ENCODE measurements around the gene TRAPPC8. TPM values are rescaled to one million over a fixed set of nuclear protein-coding genes. Genes with fewer than 3 reads are reported as not detected.
"Not testable (repeated sequence)": the region's sequence is repeated elsewhere in the genome, so short reads cannot be mapped to it uniquely, and the experiment has no call there.

TRAPPC8 gene
- polyA plus RNA-seq, 3 donors = 65.4 to 72.7 (median 68.6) TPM

DNA sequence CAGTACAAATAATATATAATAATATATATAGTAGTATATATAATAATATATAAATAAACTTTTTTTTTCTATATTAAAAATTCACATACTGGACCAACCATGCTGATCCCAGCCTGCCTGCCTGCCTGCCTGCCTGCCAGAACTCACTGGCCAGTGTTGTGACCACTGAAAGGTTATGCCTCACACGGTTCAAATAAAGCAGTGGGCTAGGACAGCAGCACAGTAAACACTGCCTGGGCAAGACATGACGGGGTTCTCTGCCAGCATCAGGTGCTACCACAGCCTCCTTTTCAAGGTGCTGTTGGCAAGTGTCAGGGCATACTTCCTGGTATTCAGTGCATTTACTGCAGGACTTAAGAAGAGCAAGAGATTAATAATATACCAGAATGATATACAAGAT, 67.6 kb downstream of the TRAPPC8 start:
- DNase-seq (ENCODE audit: low read depth in 3 of 3, low spot score in 2 of 3) = no peak

DNA sequence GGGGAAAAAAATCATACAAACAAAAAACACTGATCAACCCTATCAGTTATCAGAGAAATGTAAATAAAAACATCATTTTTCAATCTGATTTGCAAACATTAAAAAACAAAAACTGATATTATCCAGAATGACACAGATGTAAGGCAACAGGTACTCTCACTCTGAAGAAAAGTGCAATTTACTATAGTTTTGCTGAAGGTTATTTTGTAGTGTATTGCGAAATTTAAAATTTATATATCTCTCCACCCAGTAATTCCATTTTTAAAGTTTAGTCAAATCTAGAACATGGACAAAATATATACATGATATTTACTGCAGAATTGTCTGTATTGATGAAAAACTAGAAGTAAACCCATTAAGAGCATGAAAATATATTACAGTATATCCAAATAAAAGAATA, 79.8 kb downstream of the TRAPPC8 start:
- DNase-seq (ENCODE audit: low read depth in 3 of 3, low spot score in 2 of 3) = no peak

DNA sequence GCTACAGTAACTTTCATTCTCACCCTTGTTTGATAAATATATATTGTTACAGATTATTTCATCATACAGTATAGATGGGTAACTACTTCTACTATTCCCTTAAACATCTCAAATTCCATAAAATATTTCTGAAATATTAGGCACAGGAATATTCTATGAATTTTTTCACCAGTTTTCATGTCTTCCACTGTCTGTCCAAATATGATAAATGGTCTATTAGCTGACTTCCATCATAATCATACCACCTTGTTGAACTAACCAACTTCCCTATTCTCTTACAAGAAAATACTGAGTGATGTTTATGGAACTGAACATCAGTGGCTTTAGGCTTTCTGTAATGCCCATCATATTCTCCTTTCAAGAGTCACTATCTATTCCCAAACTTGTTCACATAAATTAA, 82.4 kb downstream of the TRAPPC8 start:
- no peak for DNase-seq (ENCODE audit: low read depth in 3 of 3, low spot score in 2 of 3)

DNA sequence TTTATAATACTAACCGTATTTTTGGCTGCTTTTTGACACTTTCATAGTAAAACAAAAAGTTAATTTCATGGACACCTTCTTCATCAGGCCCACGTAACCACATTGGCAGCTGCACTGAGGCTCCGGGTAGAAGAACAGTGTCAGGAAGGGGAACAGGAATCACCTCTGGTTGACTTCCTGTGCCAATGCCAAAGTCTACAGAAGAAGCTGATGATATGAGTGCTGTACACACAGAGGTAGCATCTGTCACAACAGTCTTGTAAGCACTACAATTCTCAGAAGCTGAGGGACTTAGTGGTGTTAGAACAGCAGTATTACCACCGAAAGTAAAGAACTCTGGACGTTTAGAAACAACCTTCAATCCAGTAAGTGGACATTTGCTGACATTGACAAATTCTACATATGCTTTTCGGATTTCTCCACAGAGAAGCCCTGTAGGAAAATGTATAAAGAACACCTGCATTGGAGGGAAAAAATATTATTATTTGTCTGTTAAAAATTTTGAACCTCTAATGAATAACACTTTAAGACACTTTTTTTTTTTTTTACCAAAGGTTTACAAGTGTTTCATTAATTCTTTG, 85.3 kb downstream of the TRAPPC8 start:
- no peak for DNase-seq (ENCODE audit: low read depth in 3 of 3, low spot score in 2 of 3)

DNA sequence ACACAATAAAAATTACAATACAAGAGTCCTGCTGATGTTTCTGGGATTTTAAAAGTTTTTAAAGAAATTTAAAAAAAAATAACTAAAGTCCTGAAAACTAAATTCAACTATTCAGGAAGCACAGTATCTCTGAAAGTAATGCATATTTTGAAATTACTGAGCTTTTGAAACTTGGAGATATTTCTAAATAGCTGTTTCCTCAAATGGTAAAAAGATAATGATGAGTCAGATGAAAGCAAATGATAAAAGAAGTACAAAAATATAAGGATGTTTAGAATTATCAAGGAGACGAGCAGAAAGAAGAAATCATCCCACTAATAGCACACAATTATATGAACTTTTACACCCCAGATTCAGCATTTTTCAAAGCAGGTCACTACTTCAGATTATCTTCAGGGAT, 92.1 kb downstream of the TRAPPC8 start:
- no peak for DNase-seq (ENCODE audit: low read depth in 3 of 3, low spot score in 2 of 3)

DNA sequence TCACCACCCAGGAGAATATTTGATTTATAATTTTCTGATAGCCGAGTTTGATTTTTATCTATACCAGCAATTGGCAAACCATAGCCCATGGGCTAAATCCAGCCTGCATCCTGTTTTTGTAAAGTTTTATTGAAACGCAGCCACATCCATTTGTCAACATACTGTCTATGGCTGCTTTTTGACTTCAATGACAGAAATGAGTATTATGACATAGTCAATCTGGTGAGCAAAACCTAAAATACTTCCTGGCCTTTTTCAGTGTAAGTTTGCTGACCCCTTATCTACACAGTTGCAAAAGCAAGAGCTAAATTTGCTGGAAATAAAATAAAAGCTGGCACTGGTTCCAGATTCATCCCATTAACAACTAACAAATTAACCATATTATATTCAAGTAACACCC, 102.4 kb downstream of the TRAPPC8 start:
- DNase-seq (ENCODE audit: low read depth in 3 of 3, low spot score in 2 of 3) = no peak

DNA sequence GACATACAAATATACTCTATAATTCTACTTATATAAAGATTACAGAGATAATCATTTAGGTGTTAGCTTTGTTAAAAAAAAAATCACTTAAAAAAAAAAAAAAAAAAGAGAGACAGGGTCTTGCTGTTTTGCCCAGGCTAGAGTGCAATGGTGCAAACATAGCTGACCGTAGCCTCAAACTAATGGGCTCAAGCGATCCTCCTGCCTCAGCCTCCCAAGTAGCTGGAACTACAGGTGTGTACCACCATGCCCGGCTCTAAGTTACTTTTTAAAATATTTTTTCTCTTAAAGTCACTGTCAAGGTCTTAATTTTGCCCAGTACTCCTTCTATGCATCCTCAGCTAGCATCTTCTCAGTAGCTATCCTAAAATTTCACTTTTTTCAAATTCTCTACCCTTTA, 105.0 kb downstream of the TRAPPC8 start:
- no peak for DNase-seq (ENCODE audit: low read depth in 3 of 3, low spot score in 2 of 3)

DNA sequence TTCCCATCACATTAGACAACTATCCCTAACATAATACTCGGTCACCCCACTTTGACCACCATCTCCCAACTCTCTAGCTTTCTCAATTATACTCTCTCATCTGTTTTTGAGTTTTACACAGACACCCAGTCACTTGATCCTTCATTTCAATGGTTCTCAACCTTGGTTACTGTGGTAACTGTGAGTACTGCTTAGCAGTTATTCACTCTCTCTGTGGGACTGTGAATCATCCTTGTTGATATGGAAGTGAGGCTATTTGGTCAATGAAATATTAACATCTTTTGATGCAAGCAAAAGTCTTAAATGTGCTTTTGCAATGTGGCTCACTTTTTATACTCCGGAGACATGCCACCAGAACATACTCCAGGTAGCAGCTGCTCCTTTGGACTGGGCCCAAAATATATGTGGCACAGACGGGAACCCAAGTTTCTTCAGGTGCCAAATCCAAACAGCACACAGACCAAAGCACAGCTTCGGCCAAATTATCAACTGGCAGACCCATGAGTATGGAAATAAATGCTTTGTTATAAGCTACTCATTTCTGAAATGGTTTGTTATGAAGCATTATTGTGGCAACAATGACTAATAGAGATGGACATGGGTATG, 107.3 kb downstream of the TRAPPC8 start:
- no peak for DNase-seq (ENCODE audit: low read depth in 3 of 3, low spot score in 2 of 3)

DNA sequence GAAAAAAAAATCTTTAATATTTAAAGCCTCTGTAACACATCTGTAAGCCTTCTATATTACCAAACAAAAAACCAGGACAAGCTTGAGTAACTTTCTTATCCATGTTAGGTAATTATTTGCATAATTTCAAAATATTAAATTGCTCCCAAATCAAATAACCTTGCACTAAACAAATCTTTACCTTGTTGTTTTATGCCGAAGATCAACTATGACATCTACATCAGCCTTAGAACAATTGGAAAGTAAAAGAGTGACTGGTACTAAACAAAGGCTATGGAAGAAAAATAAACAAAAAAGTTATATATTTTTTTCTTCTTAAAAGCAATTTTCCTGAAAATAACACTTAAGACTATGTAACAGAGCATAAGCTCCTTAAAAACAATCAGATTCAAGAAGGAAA, 111.0 kb downstream of the TRAPPC8 start:
- no peak for DNase-seq (ENCODE audit: low read depth in 3 of 3, low spot score in 2 of 3)

DNA sequence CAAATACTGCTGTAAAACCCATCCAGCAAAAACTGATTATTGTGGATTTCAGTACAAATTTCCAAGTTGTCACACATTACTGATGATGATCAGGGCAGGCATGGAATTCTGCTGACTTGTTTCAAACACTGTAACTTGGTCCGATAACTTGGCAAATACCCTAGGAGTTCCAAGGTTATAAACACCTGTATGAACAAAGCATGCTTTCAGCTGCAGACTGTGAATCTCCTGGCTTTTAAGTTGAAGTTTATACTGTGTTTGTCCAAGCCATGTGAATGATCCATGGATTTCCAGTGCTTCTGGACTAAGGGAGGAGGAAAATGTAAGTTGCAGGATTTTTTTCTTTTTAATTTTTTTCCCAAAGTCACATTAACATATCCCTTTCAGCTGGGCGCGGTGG, 112.2 kb downstream of the TRAPPC8 start:
- no peak for DNase-seq (ENCODE audit: low read depth in 3 of 3, low spot score in 2 of 3)

DNA sequence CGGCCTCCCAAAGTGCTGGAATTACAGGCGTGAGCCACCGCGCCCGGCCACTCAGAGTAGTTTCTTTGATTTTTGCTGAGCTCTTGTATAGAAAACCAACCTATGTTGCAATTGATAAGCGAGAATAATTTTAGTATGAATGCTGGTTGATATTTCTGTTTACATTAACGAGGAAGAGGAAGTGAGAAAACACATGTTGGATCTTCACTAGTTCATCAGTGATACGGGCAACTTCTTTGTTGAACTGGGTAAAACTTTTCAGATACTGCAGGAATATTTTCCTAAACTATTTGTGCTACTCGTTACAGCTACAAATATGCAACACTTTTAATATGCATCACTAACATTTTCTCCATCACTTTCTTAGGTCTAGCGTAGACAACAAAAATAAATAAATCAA, 114.3 kb downstream of the TRAPPC8 start:
- no peak for DNase-seq (ENCODE audit: low read depth in 3 of 3, low spot score in 2 of 3)

DNA sequence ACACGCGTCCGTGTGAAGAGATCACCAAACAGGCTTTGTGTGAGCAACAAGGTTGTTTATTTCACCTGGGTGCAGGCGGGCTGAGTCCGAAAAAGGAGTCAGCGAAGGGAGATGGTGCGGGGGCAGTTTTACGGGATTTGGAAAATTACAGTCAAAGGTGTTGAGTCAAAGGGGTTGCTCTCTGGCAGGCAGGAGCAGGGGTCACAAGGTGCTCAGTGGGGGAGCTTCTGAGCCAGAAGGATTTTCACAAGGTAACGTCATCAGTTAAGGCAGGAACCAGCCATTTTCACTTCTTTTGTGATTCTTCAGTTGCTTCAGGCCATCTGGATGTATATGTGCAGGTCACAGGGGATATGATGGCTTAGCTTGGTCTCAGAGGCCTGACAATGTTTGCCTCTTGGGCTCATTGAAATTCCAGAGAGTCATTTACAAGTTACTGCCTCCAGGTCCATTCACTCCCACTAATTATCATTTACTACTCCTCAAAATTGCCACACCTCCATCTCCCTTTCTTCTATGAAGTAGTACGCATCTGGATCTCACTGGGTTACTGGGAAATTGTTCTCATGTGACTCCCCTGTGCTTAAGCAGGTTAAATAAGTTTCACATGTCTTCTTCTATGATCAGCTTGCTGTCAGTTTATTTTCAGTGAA, 116.1 kb downstream of the TRAPPC8 start:
- not testable (repeated sequence) for DNase-seq (ENCODE audit: low read depth in 3 of 3, low spot score in 2 of 3)

DNA sequence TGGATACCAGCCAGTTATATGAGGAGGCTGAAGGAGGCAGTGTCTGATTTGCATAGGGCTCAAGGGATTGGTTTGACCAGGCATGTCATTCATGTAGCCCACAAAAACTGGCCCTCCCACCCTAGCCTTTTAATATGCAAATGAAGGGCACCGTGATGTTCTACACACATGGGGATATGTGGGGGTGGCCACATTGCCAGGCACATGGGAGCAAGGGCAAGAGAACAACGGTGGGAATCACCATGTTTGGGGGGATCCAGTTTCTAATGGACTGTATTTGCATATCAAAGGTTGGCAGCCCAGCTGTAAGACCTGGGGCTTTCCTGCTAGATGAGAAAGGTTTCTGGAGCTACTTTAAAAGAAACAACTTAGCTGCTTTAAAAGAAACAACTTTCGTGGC, 117.2 kb downstream of the TRAPPC8 start:
- no peak for DNase-seq (ENCODE audit: low read depth in 3 of 3, low spot score in 2 of 3)

DNA sequence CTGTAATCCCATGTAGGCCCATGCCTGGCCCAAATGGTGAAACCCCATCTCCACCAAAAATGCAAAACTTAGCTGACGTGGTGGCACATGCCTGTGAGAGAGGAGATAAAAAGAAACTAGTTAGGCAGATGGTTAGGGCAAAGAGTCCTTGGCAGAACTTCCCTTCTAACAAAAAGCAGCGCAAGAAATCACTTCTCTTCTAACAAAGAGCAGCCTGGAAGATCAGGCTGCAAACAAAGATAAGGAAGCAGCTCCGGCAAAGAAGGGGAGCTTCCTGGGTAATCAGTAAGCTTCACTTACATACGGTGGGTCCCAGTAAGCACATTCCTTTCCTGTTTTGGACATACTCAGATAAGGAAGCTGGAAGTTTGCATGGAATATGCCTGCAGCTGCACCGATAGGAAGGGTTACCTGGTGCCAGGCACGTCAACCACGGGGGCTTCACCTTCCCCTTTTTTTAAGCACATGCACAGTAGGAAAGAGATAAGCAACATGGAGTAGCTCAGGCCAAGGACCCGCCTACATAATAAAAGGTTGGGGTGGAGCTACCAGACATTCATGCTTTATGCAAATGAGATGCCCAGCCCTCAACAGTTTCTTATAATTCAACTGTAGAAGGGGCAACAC, 121.3 kb downstream of the TRAPPC8 start:
- DNase-seq (ENCODE audit: low read depth in 3 of 3, low spot score in 2 of 3) = no peak

DNA sequence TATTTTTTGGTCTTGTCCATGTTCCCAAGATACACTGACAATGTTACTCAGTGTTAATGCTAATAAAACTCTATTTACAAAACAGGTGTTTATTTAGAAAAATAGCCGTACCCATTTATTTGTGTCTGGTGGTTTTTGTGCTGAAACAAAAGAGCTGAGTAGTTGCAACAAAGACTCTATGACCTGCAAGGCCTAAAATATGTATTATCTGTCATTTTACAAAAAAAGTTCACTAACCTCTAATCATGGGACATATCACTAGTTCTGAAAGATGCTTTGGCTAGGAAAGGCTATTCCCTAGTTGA, 123.1 kb downstream of the TRAPPC8 start:
- no peak for DNase-seq (ENCODE audit: low read depth in 3 of 3, low spot score in 2 of 3)

DNA sequence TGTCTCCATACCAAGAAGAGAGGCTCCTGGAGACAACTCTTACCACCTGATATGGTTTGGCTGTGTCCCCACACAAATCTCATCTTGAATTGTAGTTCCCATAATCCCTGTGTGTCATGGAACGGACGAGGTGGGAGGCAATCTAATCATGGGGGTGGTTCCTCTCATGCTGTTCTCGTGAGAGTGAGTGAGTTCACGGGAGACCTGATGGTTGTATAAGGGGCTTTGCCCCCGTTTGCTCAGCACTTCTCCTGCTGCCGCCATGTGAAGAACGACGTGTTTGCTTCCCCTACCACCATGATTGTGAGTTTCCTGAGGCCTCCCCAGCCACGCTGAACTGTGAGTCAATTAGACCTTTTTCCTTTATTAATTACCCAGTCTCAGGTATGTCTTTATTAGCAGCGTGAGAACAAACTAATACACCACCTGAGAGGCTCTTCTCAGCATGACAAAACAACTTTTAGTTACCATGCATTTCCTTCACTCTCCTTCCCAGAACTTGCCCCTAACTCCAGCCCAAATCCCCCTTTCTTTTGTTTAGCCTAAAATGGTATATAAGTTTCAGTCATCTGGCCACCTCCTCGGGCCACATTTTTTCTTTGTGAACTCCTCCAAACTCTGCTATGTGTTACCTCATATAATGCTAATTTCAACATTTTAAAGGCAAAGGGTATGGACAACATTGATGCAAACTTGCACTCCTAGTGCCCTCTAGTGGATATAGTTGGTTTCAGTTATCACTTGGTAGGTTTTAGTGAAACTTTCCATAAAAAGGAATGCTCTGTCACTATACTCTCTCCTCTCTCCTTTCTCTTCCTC, 123.6 kb downstream of the TRAPPC8 start:
- DNase-seq (ENCODE audit: low read depth in 3 of 3, low spot score in 2 of 3) = peak; percentile 39 to 43 (median 39)

DNA sequence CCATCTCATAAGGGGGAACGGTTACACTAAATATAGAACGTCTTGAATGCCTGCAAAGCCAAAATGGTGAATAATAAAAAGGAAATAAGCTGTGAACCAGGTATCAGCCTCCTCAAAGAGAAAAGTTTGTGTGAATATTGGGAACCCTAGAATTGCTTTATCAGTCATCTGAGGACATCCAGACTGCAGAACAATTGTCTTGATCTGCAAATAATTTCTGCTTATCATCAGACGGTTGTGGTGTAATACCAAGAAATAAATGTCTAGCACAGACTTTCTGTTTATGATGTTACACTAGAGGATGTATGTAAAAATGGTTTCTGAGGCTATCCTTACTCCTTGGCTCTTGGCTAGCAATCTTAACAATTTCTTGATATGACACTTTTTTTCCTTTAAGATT, 128.8 kb downstream of the TRAPPC8 start:
- DNase-seq (ENCODE audit: low read depth in 3 of 3, low spot score in 2 of 3) = no peak

DNA sequence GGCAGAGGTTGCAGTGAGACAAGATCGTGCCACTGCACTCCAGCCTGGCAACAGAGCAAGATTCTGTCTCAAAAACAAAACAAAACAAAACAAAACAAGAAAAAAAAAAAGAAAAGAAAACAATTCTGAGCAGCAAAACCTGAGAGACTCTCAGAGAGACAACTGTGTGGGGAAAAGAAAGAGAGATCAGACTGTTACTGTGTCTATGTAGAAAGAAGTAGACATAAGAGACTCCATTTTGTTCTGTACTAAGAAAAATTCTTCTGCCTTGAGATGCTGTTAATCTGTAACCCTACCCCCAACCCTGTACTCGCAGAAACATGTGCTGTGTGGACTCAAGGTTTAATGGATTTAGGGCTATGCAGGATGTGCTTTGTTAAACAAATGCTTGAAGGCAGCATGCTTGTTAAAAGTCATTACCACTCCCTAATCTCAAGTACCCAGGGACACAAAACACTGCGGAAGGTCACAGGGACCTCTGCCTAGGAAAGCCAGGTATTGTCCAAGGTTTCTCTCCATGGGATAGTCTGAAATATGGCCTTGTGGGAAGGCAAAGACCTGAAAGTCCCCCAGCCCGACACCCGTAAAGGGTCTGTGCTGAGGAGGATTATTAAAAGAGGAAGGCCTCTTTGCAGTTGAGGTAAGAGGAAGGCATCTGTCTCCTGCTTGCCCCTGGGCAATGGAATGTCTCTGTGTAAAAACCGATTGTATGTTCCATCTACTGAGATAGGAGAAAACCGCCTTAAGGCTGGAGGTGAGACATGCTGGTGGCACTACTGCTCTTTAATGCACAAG, 132.4 kb downstream of the TRAPPC8 start:
- not testable (repeated sequence) for DNase-seq (ENCODE audit: low read depth in 3 of 3, low spot score in 2 of 3)

DNA sequence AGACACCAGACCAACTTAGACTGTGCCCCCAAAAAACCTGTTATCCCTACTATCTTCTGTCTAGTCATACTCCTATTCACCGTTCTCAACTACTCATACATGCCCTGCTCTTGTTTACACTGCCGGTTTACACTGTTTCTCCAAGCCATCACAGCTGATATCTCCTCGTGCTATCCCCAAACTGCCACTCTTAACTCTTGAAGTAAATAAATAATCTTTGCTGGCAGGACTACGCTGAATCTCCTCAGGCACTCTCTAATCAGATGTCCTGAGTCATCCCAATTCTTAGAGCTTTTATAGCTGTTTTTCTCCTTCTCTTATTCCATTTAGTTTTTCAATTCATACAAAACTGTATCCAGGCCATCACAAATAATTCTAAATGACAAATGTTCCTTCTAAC, 133.9 kb downstream of the TRAPPC8 start:
- not testable (repeated sequence) for DNase-seq (ENCODE audit: low read depth in 3 of 3, low spot score in 2 of 3)

DNA sequence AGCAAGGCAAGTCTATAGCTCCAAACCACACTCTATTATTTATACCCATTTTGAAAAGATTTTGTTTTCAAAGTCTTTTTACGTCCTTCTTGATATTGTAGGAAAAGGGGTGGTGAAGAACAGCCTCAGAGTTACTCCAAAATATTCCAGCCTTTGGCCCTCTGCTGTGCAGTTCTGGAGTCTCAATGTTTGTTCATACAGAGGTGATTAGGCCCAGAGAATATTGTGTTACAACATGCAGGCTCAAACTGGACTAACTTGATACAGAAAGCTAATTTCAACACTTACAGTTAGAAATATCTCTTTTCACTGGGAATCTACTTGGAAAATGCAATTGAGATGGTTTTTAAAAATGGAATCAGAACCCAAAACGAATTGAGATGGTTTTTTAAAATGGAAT, 141.8 kb downstream of the TRAPPC8 start:
- no peak for DNase-seq (ENCODE audit: low read depth in 3 of 3, low spot score in 2 of 3)

DNA sequence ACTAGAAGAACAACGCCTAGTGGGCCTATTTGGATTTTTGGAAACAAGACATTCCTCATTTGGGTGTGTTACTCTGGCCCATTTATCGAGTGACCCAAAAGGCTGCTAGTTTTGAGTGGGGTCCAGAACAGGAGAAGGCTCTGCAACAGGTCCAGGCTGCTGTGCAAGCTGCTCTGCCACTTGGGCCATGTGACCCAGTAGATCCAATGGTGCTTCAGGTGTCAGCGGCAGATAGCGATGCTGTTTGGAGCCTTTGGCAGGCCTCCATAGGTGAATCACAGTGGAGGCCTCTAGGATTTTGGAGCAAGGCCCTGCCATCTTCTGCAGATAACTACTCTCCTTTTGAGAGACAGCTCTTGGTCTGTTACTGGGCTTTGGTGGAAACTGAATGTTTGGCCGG, 143.7 kb downstream of the TRAPPC8 start:
- not testable (repeated sequence) for DNase-seq (ENCODE audit: low read depth in 3 of 3, low spot score in 2 of 3)

All from right renal cortex interstitium (tissue), 3 donors.